ENCODE results near the gene SSR2. TPM values are rescaled to one million over a fixed set of nuclear protein-coding genes. Genes with fewer than 3 reads are reported as not detected.

The SSR2 gene
- total RNA-seq, 1 donor from 2014 or later, result 723 TPM

DNA sequence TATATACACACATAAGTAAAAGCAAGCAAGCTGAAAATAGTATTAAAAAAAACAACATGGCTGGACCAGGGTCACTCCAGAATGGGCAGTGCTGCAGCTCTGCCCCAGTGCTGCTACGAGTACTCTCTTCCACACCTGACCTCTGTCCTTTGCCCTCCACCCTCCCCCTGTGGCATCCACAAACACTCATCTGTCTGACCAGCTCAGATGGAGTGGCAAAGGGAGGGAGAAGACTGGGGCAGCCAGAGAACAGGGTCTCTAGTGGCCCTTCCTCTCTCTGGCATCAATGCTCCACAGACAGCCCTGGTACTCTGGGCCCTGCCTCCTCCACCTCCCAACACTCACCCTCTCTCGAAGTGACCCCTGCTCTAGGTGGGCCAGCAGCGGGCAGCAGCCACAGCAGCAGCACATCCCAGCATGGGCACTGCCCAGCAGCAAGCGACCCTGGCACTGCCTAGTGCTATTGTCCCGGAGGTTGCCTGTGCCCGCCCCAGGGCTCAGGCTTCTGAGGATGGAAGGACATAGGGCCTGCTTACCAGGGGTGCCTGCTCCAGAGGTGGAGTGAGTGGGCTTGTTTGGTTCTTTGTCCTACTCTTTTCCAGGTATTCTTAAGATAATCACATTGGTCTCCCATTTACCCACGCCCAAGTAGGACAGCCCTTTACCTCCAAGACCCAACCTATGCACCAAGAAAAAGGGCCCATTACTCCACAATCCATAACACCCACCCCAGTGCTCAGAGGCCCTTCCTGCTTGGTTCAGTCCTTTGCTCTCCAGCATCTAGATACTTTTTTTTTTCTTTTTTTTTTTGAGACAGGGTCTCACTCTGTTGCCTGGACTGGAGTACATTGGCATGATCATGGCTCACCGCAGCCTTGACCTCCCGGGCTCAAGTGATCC lies 48.6 kb downstream of the SSR2 start:
- DNase-seq, result no peak

DNA sequence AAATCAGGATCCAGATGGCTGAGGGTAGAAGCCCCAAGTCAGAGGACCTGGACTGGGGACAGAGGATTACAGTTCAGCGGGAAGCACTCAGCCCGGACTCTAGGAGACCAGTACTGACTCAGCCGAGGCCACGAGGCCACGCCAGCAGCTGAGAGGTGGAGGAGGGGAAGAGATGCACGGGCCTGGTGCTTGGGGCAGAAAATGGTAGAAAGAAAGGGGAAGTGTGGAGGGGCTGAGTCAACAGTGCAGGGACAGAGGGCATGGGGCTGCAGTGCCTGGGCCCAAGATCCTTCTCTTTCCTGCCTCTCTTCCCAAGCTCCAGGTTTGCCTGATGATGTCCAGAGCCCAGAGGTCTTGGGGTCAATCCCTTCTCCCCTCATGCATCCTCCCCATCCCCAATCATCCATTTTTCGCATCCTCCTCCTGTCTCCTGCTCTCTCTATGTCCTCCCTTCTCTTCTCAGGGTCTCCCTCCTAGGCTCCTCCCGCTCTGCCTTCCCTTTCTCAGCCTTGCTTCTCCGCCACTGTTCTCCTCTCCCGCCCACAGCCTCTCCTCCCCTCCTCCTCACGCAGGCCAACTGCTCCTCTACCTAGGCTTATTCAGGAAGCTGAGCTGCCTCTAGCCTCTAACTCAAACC lies 50.1 kb downstream of the SSR2 start:
- peak; percentile 83 for DNase-seq

DNA sequence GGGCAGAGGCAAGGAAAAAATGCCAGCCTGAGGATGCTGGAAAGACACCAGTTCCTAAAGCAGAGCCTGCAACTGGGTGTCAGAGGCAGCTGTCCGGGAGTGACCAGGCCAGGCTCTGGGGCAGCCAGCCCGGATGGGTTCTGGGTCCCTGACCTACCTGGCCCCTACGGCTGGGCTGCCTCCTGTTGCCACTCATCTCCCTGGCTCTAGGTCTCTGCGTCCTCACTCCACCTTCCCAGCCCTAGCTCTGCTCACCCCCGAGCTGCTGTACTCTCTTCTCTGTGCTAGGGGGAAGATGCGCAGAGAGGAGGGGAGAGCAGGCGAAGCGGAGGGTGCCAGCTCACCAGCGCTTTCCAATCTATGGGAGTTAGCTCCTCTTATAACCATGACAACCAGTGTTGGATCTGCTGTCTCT lies 51.4 kb downstream of the SSR2 start:
- DNase-seq, result no peak

DNA sequence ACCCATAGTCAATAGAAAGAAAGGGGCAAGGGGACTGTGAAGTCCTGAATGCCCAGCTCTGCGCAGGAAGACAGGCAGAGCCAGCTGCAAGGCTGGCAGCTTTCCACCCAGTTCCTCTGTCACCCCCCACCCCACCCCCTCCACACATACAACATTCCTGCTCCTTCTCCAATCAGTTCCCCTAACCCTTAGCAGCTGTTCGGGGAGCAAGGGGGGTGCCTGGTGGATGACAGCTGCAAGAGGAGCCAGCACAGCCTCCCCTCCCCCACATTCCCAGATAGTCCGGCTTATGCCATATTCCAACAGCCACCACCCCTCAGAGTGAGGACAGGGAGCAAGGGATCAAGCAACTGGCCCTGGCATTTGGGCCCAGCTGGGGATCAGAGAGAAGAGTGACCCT lies 52.1 kb downstream of the SSR2 start:
- DNase-seq, result peak; percentile 49

DNA sequence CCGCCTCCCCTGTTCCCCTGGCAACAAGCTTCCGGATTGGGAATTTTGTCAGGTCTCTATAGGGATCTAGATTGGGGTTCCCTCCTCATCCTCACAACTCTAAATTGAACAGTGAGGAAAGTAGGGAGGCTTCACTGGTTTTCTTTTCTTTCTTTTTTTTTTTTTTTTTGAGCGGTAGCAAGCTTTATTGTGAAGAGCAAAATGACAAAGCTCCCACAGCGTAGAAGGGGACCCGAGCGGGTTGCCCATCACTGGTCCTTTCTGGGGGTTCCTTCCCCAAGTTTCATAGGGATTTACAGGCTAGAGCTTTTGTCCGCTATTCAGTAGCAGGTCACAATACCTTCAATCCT lies 52.7 kb downstream of the SSR2 start:
- DNase-seq, result no peak

DNA sequence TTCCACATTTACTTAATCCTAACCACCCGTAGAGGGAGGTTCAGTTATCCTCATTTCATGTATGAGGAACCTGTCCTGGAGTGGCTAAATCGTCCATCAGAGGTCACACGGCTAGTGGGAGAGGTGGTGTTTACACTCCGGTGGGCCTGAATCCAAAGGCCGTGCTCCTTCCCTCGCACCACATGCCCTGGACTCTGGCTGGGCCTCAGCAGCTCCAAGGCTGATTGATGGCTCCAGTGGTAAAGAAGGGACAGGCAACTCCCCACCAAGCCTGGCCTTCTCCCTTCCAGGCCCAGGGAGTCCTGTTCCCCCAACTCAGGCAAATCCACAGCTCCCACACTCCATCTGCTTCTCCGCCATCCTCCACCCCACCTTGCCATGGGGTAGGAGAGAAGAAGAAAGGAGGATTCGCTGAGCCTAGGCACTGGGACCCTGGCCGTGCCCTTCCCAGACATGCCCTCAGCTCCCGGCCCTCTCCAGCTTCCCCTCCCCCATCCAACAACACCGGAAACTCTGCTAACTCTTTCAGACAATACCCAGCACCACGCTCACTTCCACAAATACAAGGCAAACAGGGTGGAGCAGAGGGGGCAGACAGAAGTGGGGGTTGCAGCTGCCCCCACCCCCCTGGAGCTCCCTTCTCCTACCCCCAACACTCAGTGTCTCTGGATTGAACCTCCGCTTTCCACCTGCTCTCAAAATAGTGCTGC lies 53.3 kb downstream of the SSR2 start:
- peak; percentile 86 for DNase-seq

DNA sequence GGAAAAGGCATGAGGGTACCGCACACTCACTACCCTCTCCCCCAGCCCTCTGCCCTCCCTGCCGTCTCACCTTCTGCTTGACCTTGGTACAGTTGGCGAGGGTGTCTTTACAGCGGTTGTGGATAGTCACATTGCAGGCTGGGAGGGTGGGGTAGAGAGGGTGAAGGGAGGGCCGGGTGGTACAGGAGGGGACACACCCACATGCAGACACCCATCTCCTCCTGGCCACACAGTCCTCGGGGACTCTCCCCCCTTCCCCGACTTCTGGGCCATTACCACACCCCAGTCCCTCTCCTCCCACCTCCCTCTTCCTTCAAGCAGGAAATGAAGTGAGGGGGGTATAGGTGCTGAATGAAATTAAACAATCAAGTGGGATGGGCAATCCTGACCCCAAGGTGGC lies 54.0 kb downstream of the SSR2 start:
- no peak for DNase-seq

DNA sequence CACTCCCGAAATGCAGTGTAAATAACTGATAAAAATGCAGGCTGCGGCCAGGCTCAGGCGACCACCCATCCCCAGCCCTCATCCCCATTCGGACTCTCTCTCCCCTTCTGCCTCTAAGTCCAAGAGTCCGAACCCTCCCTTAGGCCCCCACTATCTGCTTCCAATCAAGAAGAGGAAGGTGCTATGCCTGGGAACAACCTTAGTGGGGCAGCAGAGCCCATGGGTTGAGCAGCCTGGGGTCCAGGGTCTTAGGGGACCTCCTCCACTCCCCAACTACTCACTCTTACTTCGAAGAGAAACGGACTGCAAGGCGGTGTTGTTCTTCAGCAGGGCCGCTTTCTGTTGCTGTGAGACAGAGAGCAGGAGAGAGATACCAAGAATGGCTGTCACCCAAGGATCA lies 54.6 kb downstream of the SSR2 start:
- no peak for DNase-seq

DNA sequence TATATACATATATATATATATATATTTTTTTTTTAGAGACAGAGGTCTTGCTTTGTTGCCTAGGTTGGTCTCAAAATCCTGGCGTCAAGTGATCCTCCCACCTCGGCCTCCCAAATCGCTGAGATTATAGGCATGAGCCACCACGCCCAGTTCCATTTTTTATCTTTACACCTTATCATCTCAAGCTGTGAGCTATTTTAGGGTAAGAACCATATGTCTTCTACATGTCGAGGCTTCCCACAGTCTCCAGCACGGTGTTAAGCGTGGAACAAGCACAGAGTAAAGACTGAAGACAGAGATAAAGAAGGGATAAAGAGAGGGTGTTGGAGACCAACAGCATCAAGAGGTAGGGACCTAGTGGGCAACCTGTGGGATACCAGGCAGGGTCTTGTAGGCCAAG lies 56.6 kb downstream of the SSR2 start:
- no peak for DNase-seq

DNA sequence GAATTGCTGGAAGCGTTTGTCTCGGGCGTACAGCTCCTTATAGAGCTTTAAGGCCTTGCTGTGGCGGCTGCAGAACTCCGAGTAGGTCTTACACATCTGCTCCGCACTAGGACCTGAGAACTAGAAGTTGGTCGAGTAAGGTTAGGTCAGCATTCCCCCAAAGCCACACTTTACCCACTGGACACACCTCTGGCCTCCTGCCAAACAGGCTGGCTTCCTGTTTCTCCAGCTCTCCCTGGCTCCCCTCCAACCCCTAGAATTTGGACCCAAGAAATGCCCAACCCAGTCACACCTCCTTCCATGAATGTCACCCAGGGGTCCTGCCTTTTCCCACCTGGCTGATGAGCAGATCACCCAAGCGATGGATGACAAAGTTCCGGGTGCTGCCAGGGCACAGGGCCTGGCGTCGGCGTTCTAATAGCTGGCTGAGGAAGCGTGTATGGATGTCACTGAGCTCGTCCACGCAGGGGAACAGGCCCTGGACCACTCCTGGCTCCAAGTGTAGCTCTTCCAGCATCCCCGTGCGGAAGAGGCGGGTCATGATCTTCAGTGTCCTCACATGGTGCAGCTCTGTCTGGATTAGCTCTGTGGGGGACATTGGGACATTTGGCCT lies 58.0 kb downstream of the SSR2 start:
- DNase-seq, result peak; percentile 58

DNA sequence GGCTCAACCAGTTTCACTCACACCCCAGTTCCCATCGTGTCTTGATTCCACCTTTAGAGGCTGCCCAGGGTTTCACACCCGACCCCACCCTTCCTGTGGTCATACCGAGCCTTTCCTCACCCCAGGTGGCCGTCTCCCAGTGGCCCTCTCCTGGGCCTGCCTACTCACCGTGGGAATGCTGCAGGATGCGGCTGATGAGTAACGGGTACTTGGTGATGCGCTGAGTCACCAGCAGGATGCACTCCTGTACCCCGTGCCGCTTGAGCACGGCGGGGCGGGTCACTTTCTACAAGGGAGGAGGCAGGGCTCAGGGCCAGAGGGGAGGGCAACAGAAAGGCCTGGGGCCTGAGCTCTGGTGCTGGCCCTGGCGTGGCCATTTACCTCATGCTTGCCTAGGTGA lies 58.8 kb downstream of the SSR2 start:
- DNase-seq, result peak; percentile 98

DNA sequence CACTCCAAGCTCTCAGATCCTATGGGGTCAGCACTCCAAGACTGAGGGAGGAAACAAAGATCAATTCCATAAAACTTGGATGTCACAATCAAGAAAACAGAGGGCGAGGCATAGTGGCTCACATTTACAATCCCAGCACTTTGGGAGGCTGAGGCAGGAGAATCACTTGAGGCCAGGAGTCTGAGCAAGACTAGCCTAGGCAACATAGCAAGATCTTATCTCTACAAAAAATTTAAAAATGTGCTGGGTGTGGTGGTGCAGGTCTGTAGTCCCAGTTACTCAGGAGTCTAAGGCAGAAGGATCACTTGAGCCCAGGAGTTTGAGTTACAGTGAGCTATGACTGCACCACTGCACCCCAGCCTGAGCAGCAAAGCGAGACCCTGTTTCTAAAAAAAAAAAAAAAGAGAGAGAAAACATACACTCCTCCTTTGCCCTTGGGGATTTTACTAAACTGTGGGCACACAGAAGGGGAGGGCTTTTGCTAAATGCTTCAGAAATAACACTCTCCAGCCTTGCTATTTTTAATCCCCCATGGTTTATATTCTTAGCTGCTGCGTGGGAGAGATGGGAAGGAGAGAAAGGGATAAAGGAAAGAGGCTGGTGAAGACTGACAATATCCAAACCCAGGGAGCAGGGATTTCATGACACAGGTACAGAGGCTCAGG lies 60.5 kb downstream of the SSR2 start:
- DNase-seq, result no peak

Other genes starting within 250 kb of the SSR2 start
- gene GON4L, start 163.7 kb downstream of the SSR2 start, total RNA-seq, result 31.8 and 34.3 TPM in 2 replicates
- gene SYT11, start 161.4 kb downstream of the SSR2 start, total RNA-seq, result 35.9 and 41.0 TPM in 2 replicates
- gene RIT1, start 109.6 kb downstream of the SSR2 start, total RNA-seq, result 59.4 and 60.6 TPM in 2 replicates
- 25.7 and 32.8 TPM in 2 replicates for gene KHDC4, start 86.5 kb downstream of the SSR2 start, total RNA-seq
- gene RXFP4, start 79.3 kb downstream of the SSR2 start, total RNA-seq, result 0.19 TPM in 1 of 2 replicates, not detected in the other
- 101 and 147 TPM in 2 replicates for gene ARHGEF2, start 42.4 kb downstream of the SSR2 start, total RNA-seq
- gene UBQLN4, start 32.8 kb upstream of the SSR2 start, total RNA-seq, result 16.3 and 23.4 TPM in 2 replicates
- gene LAMTOR2, start 33.8 kb upstream of the SSR2 start, total RNA-seq, result 69.3 and 103 TPM in 2 replicates
- gene RAB25, start 40.2 kb upstream of the SSR2 start, total RNA-seq, result not detected in 2 replicates
- gene MEX3A, start 61.5 kb upstream of the SSR2 start, total RNA-seq, result 4.8 and 8.8 TPM in 2 replicates
- 502 and 945 TPM in 2 replicates for gene LMNA, start 93.8 kb upstream of the SSR2 start, total RNA-seq
- 0.68 and 0.74 TPM in 2 replicates for gene SEMA4A, start 132.6 kb upstream of the SSR2 start, total RNA-seq
- 9.0 and 15.9 TPM in 2 replicates for gene SLC25A44, start 173.2 kb upstream of the SSR2 start, total RNA-seq
- gene PMF1, start 192.1 kb upstream of the SSR2 start, total RNA-seq, result 64.2 and 66.4 TPM in 2 replicates
- 0.19 TPM in 1 of 2 replicates, not detected in the other for gene BGLAP, start 221.2 kb upstream of the SSR2 start, total RNA-seq
- gene PAQR6, start 227.1 kb upstream of the SSR2 start, total RNA-seq, result 0.19 and 0.68 TPM in 2 replicates